Endothelial cell of umbilical vein (primary cell): ENCODE results near the gene LOXHD1. TPM values are rescaled to one million over a fixed set of nuclear protein-coding genes. Genes with fewer than 3 reads are reported as not detected.

Experiments
- BruUV-seq: library from RNA; stranded (reverse); fragments of 400-500 nt; replicated peaks from 2 replicates; lab custom pipeline; 2021; lab: Mats Ljungman, UMichigan
- CTCF ChIA-PET: fragments of 300-600, 350-600 bp; sonication (Branson Sonifier 250); formaldehyde crosslinking; loops from one replicate; lab custom pipeline; 2021; ENCODE audit warnings: antibody characterized with exemption, inconsistent platforms; lab: Charles Lee
- POLR2A ChIA-PET: fragments of 300-600, 350-600 bp; sonication (Branson Sonifier 250); formaldehyde crosslinking; loops from one replicate; lab custom pipeline; 2021; ENCODE audit warnings: antibody characterized with exemption, inconsistent platforms; lab: Charles Lee
- DNase-seq: peaks from one replicate; pipeline ENCODE4 v3.0.0-alpha.2; 2011; ENCODE audit warnings: low read depth, low spot score
- FAIRE-seq: peaks from 2 replicates; lab custom pipeline; 2011; peaks lifted over from hg19 to GRCh38; lab: Jason Lieb, UNC
- H2AFZ ChIP-seq: 2 replicates; pipeline ENCODE4 v1.6.0; 2012; ENCODE audit warnings: low read depth, low read length, control low read depth, inconsistent platforms
- H3K27ac ChIP-seq: 2 replicates; pipeline ENCODE4 v1.5.1; 2011; ENCODE audit warnings: low read depth, mild to moderate bottlenecking, control low read depth, low read length, moderate library complexity; ENCODE audit not compliant: insufficient read depth
- H3K27me3 ChIP-seq, 2 experiments: 2 replicates each; pipeline versions ENCODE4 v1.6.0 to v1.6.1; 2011; ENCODE audit warnings: low read length in 2 of 2, mixed read lengths in 1 of 2; ENCODE audit not compliant: control insufficient read depth in 2 of 2, insufficient read depth in 2 of 2
- H3K36me3 ChIP-seq, 2 experiments: 2 replicates in 1 of 2; 3 replicates in 1 of 2; pipeline ENCODE4 v1.5.1; 2011; ENCODE audit warnings: low read length in 2 of 2, mild to moderate bottlenecking in 1 of 2, moderate library complexity in 1 of 2; ENCODE audit not compliant: control insufficient read depth in 2 of 2, insufficient read depth in 2 of 2; ENCODE audit errors: extremely low read depth in 1 of 2
- H3K4me1 ChIP-seq: 3 replicates; pipeline ENCODE4 v1.5.1; 2011; ENCODE audit warnings: mild to moderate bottlenecking, low read length; ENCODE audit not compliant: control insufficient read depth, insufficient read depth; ENCODE audit errors: extremely low read depth
- H3K4me2 ChIP-seq: 2 replicates; pipeline ENCODE4 v1.6.1; 2011; ENCODE audit warnings: low read length, control low read depth, mixed read lengths; ENCODE audit not compliant: insufficient read depth
- H3K4me3 ChIP-seq, 3 experiments: fragments of 200-600 bp in 1 of 3; sonication (generic), shearing (Covaris generic) in 1 of 3; replicated peaks in 1 of 3; 2 replicates each; pipeline ENCODE4 v1.5.1; 2011 to 2016; ENCODE audit warnings: control low read depth in 3 of 3, low read length in 3 of 3, mild to moderate bottlenecking in 2 of 3, inconsistent platforms in 1 of 3, low read depth in 1 of 3, moderate library complexity in 1 of 3; ENCODE audit not compliant: insufficient read depth in 1 of 3
- H3K79me2 ChIP-seq: 2 replicates; pipeline ENCODE4 v1.6.0; 2012; ENCODE audit warnings: low read length, inconsistent platforms; ENCODE audit not compliant: control insufficient read depth, insufficient read depth
- H3K9ac ChIP-seq: replicated peaks from 2 replicates; pipeline ENCODE3; 2011; ENCODE audit warnings: low read length, control low read depth; ENCODE audit not compliant: insufficient read depth; ENCODE audit errors: extremely low read depth
- H3K9me1 ChIP-seq: replicated peaks from 3 replicates; pipeline ENCODE4 v1.6.0; 2011; ENCODE audit warnings: mild to moderate bottlenecking, low read length; ENCODE audit not compliant: control insufficient read depth, insufficient read depth; ENCODE audit errors: extremely low read depth
- H3K9me3 ChIP-seq: replicated peaks from 2 replicates; pipeline ENCODE4 v1.5.1; 2012; ENCODE audit warnings: low read length, inconsistent platforms; ENCODE audit not compliant: control insufficient read depth, insufficient read depth
- H4K20me1 ChIP-seq: replicated peaks from 2 replicates; pipeline ENCODE3; 2011; ENCODE audit warnings: mild to moderate bottlenecking, low read length; ENCODE audit not compliant: control insufficient read depth, insufficient read depth; ENCODE audit errors: extremely low read depth
- GATA2 ChIP-seq: IDR thresholded peaks from 2 replicates; pipeline ENCODE4 v1.7.0; 2011; ENCODE audit warnings: low read depth, mild to moderate bottlenecking, moderate library complexity, mixed read lengths, low read length; ENCODE audit not compliant: insufficient read length, insufficient read depth
- JUN ChIP-seq: IDR thresholded peaks from 2 replicates; pipeline ENCODE4 v1.6.1; 2011; ENCODE audit warnings: borderline replicate concordance, low read depth; ENCODE audit not compliant: insufficient read length, insufficient read depth
- MYC ChIP-seq: IDR thresholded peaks from one replicate; pipeline ENCODE4 v1.6.1; 2011; ENCODE audit warnings: mild to moderate bottlenecking, low read depth, low read length
- POLR2A ChIP-seq: IDR thresholded peaks from 2 replicates; pipeline ENCODE4 v1.6.1; 2012; ENCODE audit warnings: low read depth, mild to moderate bottlenecking, control low read depth, low read length
- POLR2AphosphoS5 ChIP-seq: IDR thresholded peaks from 2 replicates; pipeline ENCODE4 v1.6.1; 2012; ENCODE audit warnings: low read depth, mild to moderate bottlenecking, control low read depth, low read length, moderate library complexity; ENCODE audit not compliant: insufficient read depth
- dilution Hi-C: fragments of 300-500 bp; cut with MboI; formaldehyde crosslinking; loops from one replicate; pipeline ENCODE4 v1.15.0; 2019; ENCODE audit warnings: low sequenced_read_pairs; ENCODE audit not compliant: extremely low pct_ligation_motif_present
- intact Hi-C: fragments of 100-400 bp; cut with micrococcal nuclease; formaldehyde crosslinking; loops from one replicate; pipeline ENCODE4 v1.10.0; 2022
- polyA plus RNA-seq, 4 experiments: library from polyadenylated mRNA; depleted of rRNA in 3 of 4; stranded (reverse) in 3 of 4; unstranded in 1 of 4; fragments of >200 nt; gene quantifications; 2 replicates each; pipeline versions ENCODE4 v1.2.1 to v1.2.3, GENCODE V29; 2011 to 2012; ENCODE audit warnings: missing spikeins in 1 of 4
- total RNA-seq: library from RNA; stranded (reverse); gene quantifications from 2 replicates; pipeline ENCODE4 v1.2.3, GENCODE V29; 2021
- TF ChIP-seq, protein P1 (sequence below), 2 donors: IDR thresholded peaks; 1 replicate in 1 of 2; 2 replicates in 1 of 2; pipeline ENCODE4 v1.5.1; 2011; ENCODE audit warnings: low read length in 2 of 2, mild to moderate bottlenecking in 2 of 2, moderate library complexity in 2 of 2, control low read depth in 1 of 2, inconsistent platforms in 1 of 2, low read depth in 1 of 2; ENCODE audit not compliant: insufficient read depth in 1 of 2; ENCODE audit errors: extremely low read depth in 1 of 2
- TF ChIP-seq, protein P2 (sequence below): IDR thresholded peaks from 2 replicates; pipeline ENCODE4 v1.6.1; 2011; ENCODE audit not compliant: insufficient read depth, insufficient read length

LOXHD1 gene
- total and polyA plus RNA-seq, 2 donors (not counting 3 experiments of a cell fraction or from before 2014, with no cell fraction given) = not detected

DNA sequence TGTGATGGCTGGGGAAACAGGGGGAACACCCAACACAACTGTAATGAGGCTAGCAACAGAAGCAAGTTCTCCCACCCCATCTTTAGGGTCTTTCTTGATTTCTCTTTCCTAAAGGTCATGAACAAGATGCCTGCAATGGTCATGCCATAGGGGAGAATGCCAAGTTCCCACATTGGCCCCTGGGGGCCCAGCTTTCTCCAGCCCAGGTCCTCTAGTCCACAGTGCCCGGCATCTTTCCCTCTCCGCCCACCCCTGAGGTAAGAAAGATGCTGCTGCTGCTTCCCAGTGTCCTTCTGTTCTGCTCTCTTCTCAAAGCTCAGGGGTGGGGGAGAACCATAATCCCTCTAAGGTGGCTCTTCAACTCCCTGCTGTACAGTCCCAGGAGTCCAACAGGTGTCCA lies 78.0 kb downstream of the LOXHD1 start:
- TF ChIP-seq GATA2 = no peak
- TF ChIP-seq JUN = no peak
- TF ChIP-seq, protein P1, sequence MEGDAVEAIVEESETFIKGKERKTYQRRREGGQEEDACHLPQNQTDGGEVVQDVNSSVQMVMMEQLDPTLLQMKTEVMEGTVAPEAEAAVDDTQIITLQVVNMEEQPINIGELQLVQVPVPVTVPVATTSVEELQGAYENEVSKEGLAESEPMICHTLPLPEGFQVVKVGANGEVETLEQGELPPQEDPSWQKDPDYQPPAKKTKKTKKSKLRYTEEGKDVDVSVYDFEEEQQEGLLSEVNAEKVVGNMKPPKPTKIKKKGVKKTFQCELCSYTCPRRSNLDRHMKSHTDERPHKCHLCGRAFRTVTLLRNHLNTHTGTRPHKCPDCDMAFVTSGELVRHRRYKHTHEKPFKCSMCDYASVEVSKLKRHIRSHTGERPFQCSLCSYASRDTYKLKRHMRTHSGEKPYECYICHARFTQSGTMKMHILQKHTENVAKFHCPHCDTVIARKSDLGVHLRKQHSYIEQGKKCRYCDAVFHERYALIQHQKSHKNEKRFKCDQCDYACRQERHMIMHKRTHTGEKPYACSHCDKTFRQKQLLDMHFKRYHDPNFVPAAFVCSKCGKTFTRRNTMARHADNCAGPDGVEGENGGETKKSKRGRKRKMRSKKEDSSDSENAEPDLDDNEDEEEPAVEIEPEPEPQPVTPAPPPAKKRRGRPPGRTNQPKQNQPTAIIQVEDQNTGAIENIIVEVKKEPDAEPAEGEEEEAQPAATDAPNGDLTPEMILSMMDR (IDR thresholded peaks at IDR 0.05; ENCODE audit: extremely low read depth in 1 of 2, insufficient read depth in 1 of 2, low read depth in 1 of 2, low read length in 2 of 2) = no peak
- TF ChIP-seq, protein P2, sequence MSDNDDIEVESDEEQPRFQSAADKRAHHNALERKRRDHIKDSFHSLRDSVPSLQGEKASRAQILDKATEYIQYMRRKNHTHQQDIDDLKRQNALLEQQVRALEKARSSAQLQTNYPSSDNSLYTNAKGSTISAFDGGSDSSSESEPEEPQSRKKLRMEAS = no peak
- ChIA-PET CTCF (no interaction called here), POLR2A (no interaction called here)
- no peaks in the 10 kb centered on the region for H3K27me3 ChIP-seq
- H3K4me3 ChIP-seq = no peak overlapping the region
- dilution Hi-C loops (no loop called here), intact Hi-C loops (no loop called here)
- H3K9me3 ChIP-seq = no peaks in the 10 kb centered on the region
- H3K27ac ChIP-seq = no peak overlapping the region
- no peaks in the 10 kb centered on the region for H4K20me1 ChIP-seq
- FAIRE-seq (no peak), DNase-seq (no peak)
- H3K79me2 ChIP-seq = no peaks in the 10 kb centered on the region
- H3K9me1 ChIP-seq = no peaks in the 10 kb centered on the region
- H3K4me2 ChIP-seq = no peak overlapping the region
- no peak overlapping the region for H2AFZ ChIP-seq
- no peak overlapping the region for H3K9ac ChIP-seq
- no peaks in the 10 kb centered on the region for H3K36me3 ChIP-seq
- H3K4me1 ChIP-seq = no peaks in the 10 kb centered on the region
- no TSS peak for BruUV-seq

DNA sequence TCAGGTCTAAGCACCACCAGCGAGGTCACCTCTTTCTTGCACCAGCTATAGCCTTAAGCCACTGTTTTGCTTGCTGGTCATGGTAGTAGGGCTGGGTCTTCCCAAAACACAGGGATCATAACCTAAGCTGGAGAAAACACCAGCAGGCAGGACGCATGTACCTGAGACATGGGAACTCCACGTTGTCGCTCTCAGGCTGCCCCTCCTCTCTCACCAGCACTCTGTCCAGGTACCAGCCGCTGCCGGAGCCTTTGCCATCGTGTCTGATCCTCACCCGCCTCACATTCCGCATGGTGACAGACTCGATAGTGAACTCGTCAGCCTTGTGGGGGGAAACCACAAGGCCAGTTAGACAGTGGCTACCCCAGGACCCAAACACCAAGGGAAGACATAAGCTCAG lies 79.5 kb downstream of the LOXHD1 start:
- Histone ChIP-seq H3K36me3 (no peaks in the 10 kb centered on the region), H3K27ac (no peak overlapping the region), H3K4me2 (no peak overlapping the region), H3K9me1 (no peaks in the 10 kb centered on the region), H2AFZ (no peak overlapping the region), H3K9me3 (no peaks in the 10 kb centered on the region), H3K4me3 (no peak overlapping the region), H3K4me1 (no peaks in the 10 kb centered on the region), H4K20me1 (no peaks in the 10 kb centered on the region), H3K9ac (no peak overlapping the region), H3K79me2 (no peaks in the 10 kb centered on the region), H3K27me3 (no peaks in the 10 kb centered on the region)
- DNase-seq (no peak), FAIRE-seq (no peak)
- intact Hi-C loops (no loop called here), dilution Hi-C loops (no loop called here)
- CTCF ChIA-PET = no interaction called here
- TF ChIP-seq, protein P2 = no peak
- TF ChIP-seq, protein P1 (IDR thresholded peaks at IDR 0.05; ENCODE audit: extremely low read depth in 1 of 2, insufficient read depth in 1 of 2, low read depth in 1 of 2, low read length in 2 of 2) = no peak
- TF ChIP-seq JUN (no peak), POLR2A (no peak), MYC (no peak), GATA2 (no peak), POLR2AphosphoS5 (no peak)
- no TSS peak for BruUV-seq
- POLR2A ChIA-PET = no interaction called here
